ENCODE measurements around the gene PRRC2C.

The PRRC2C gene

DNA sequence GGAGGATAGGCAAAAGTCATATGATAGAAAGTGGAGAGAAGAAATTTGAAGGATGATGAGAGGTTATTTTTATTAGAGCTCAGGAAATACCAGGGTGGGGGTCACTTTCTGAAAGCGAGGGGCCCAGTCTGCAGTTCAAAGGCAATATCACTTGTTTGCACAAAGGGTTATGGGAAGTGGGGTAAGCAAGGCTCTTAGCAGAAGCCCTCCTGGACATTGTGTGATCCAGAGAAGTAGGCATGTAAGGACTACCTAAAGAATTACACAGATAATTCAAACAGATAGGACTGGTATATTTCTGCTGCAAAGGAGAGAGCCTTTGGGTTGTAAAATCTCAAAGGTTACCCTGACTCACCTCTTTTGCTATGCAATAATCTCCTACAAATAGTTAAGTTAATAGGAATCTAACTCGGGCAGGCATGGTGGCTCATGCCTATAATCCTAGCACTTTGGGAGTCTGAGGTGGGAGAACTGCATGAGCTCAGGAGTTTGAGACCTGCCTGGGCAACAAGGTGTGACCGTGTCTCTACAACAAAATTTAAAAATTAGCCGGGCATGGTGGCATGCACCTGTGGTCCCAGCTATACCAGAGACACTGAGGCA lies 25.2 kb upstream of the PRRC2C start:
- H3K4me3 ChIP-seq (ENCODE audit: low read length), result no peak overlapping the region
- TF ChIP-seq, protein P1, sequence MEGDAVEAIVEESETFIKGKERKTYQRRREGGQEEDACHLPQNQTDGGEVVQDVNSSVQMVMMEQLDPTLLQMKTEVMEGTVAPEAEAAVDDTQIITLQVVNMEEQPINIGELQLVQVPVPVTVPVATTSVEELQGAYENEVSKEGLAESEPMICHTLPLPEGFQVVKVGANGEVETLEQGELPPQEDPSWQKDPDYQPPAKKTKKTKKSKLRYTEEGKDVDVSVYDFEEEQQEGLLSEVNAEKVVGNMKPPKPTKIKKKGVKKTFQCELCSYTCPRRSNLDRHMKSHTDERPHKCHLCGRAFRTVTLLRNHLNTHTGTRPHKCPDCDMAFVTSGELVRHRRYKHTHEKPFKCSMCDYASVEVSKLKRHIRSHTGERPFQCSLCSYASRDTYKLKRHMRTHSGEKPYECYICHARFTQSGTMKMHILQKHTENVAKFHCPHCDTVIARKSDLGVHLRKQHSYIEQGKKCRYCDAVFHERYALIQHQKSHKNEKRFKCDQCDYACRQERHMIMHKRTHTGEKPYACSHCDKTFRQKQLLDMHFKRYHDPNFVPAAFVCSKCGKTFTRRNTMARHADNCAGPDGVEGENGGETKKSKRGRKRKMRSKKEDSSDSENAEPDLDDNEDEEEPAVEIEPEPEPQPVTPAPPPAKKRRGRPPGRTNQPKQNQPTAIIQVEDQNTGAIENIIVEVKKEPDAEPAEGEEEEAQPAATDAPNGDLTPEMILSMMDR (IDR thresholded peaks at IDR 0.05; ENCODE audit: low read length), result no peak
- TF ChIP-seq EZH2 (optimal IDR thresholded peaks at IDR 0.05; ENCODE audit: low read depth, low read length) (no peak), EZH2phosphoT487 (IDR thresholded peaks at IDR 0.05; ENCODE audit: low read length) (no peak)
- no peaks in the 10 kb centered on the region for H3K9me3 ChIP-seq (replicated peaks; ENCODE audit: insufficient read depth, low read length)
- H4K20me1 ChIP-seq (ENCODE audit: insufficient read depth, low read length), result no peaks in the 10 kb centered on the region
- H2AFZ ChIP-seq (ENCODE audit: low read length), result no peak overlapping the region
- no peak overlapping the region for H3K9ac ChIP-seq (ENCODE audit: low read length)
- H3F3A ChIP-seq (ENCODE audit: insufficient read depth, low read length), result no peaks in the 10 kb centered on the region
- no peak overlapping the region for H3K4me2 ChIP-seq (ENCODE audit: low read depth, low read length)
- no peak for DNase-seq
- no peaks in the 10 kb centered on the region for H3K36me3 ChIP-seq (replicated peaks; ENCODE audit: insufficient read depth, low read length)
- no peaks in the 10 kb centered on the region for H3K9me2 ChIP-seq (replicated peaks; ENCODE audit: insufficient read depth, low read length)
- H3K4me1 ChIP-seq (ENCODE audit: low read length), result no peaks in the 10 kb centered on the region
- no peaks in the 10 kb centered on the region for H3K79me2 ChIP-seq (ENCODE audit: low read length)
- no peak overlapping the region for H3K27ac ChIP-seq (ENCODE audit: low read length)
- H3K27me3 ChIP-seq (replicated peaks; ENCODE audit: insufficient read depth, low read length), result no peaks in the 10 kb centered on the region

GRCh38 chr1:171467626-171468025 lies 17.7 kb upstream of the PRRC2C start:
- no peaks in the 10 kb centered on the region for H3F3A ChIP-seq (ENCODE audit: insufficient read depth, low read length)
- no peaks in the 10 kb centered on the region for H3K4me1 ChIP-seq (ENCODE audit: low read length)
- H3K79me2 ChIP-seq (ENCODE audit: low read length), result no peaks in the 10 kb centered on the region
- DNase-seq, result no peak
- no peak overlapping the region for H3K9ac ChIP-seq (ENCODE audit: low read length)
- no peaks in the 10 kb centered on the region for H4K20me1 ChIP-seq (ENCODE audit: insufficient read depth, low read length)
- no peak overlapping the region for H3K4me2 ChIP-seq (ENCODE audit: low read depth, low read length)
- H3K9me3 ChIP-seq (replicated peaks; ENCODE audit: insufficient read depth, low read length), result no peaks in the 10 kb centered on the region
- no peaks in the 10 kb centered on the region for H3K27me3 ChIP-seq (replicated peaks; ENCODE audit: insufficient read depth, low read length)
- H3K36me3 ChIP-seq (replicated peaks; ENCODE audit: insufficient read depth, low read length), result no peaks in the 10 kb centered on the region
- no peak overlapping the region for H3K27ac ChIP-seq (ENCODE audit: low read length)
- H2AFZ ChIP-seq (ENCODE audit: low read length), result no peak overlapping the region
- no peaks in the 10 kb centered on the region for H3K9me2 ChIP-seq (replicated peaks; ENCODE audit: insufficient read depth, low read length)
- H3K4me3 ChIP-seq (ENCODE audit: low read length), result no peak overlapping the region
- TF ChIP-seq, protein P1 (IDR thresholded peaks at IDR 0.05; ENCODE audit: low read length), result no peak
- TF ChIP-seq EZH2phosphoT487 (IDR thresholded peaks at IDR 0.05; ENCODE audit: low read length), result no peak
- no peak for TF ChIP-seq EZH2 (optimal IDR thresholded peaks at IDR 0.05; ENCODE audit: low read depth, low read length)

GRCh38 chr1:171468120-171468750 lies 17.1 kb upstream of the PRRC2C start:
- Histone ChIP-seq H3K9ac (ENCODE audit: low read length) (no peak overlapping the region), H3K4me3 (ENCODE audit: low read length) (no peak overlapping the region), H3K4me1 (ENCODE audit: low read length) (no peaks in the 10 kb centered on the region), H3K79me2 (ENCODE audit: low read length) (no peaks in the 10 kb centered on the region), H3F3A (ENCODE audit: insufficient read depth, low read length) (no peaks in the 10 kb centered on the region), H3K4me2 (ENCODE audit: low read depth, low read length) (no peak overlapping the region), H3K27me3 (replicated peaks; ENCODE audit: insufficient read depth, low read length) (no peaks in the 10 kb centered on the region), H3K27ac (ENCODE audit: low read length) (no peak overlapping the region), H3K9me2 (replicated peaks; ENCODE audit: insufficient read depth, low read length) (no peaks in the 10 kb centered on the region), H3K9me3 (replicated peaks; ENCODE audit: insufficient read depth, low read length) (no peaks in the 10 kb centered on the region), H4K20me1 (ENCODE audit: insufficient read depth, low read length) (no peaks in the 10 kb centered on the region), H3K36me3 (replicated peaks; ENCODE audit: insufficient read depth, low read length) (no peaks in the 10 kb centered on the region), H2AFZ (ENCODE audit: low read length) (no peak overlapping the region)
- no peak for TF ChIP-seq EZH2phosphoT487 (IDR thresholded peaks at IDR 0.05; ENCODE audit: low read length)
- TF ChIP-seq, protein P1 (IDR thresholded peaks at IDR 0.05; ENCODE audit: low read length), result no peak
- TF ChIP-seq EZH2 (optimal IDR thresholded peaks at IDR 0.05; ENCODE audit: low read depth, low read length), result no peak
- no peak for DNase-seq

All from MM.1S (cell line).